Peyer's patch (tissue), 4 donors: ENCODE measurements around the gene SUGT1.

ENCODE experiments used
- POLR2A ChIP-seq, 2 donors: fragments of 450-650 bp; IDR thresholded peaks; one replicate each; pipeline ENCODE4 v1.5.1; 2017; ENCODE audit warnings: antibody characterized with exemption in 2 of 2, mild to moderate bottlenecking in 2 of 2, moderate library complexity in 2 of 2
- TF ChIP-seq, protein P1 (sequence below), 6 experiments: fragments of 450-650 bp in 4 of 6; fragments of 200-600 bp in 2 of 6; sonication (generic) in 1 of 6; IDR thresholded peaks; one replicate each; pipeline ENCODE4 v1.5.1; 2017 to 2019; ENCODE audit warnings: antibody characterized with exemption in 6 of 6, mild to moderate bottlenecking in 3 of 6, moderate library complexity in 1 of 6

DNA sequence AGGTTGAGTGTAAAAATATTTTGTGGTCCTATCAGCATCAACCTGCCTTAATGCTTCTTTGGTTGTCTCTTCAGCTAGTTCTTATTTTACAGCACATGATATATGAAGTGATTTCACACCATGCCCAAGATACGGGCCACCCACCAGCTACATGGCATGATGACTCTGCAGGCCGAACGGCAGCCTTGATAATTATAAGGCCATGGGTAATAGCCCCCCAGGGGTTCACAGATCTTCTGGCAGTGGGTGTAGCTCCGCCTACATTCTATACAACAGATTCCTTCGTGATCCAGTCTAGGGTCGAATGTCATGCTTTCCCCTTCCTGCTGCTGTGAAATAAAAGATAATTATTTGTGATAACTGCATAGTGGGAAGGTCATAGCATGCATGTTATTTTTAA, 50.8 kb downstream of the SUGT1 start:
- TF ChIP-seq, protein P1, sequence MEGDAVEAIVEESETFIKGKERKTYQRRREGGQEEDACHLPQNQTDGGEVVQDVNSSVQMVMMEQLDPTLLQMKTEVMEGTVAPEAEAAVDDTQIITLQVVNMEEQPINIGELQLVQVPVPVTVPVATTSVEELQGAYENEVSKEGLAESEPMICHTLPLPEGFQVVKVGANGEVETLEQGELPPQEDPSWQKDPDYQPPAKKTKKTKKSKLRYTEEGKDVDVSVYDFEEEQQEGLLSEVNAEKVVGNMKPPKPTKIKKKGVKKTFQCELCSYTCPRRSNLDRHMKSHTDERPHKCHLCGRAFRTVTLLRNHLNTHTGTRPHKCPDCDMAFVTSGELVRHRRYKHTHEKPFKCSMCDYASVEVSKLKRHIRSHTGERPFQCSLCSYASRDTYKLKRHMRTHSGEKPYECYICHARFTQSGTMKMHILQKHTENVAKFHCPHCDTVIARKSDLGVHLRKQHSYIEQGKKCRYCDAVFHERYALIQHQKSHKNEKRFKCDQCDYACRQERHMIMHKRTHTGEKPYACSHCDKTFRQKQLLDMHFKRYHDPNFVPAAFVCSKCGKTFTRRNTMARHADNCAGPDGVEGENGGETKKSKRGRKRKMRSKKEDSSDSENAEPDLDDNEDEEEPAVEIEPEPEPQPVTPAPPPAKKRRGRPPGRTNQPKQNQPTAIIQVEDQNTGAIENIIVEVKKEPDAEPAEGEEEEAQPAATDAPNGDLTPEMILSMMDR (IDR thresholded peaks at IDR 0.05), result no peak
- no peak for TF ChIP-seq POLR2A (IDR thresholded peaks at IDR 0.05)
